NCI-H1048 (cell line): Measurements from ENCODE around the gene FHL2.

Experiments used
- DNase-seq: peaks from one replicate; lab custom pipeline; 2025; lab: John Stamatoyannopoulos, UW

The FHL2 gene

GRCh38 chr2:105421053-105421452 lies 22.2 kb upstream of the FHL2 start:
- DNase-seq, result no peak

- no peak for DNase-seq
Observed at GRCh38 chr2:105418522-105418921, 19.7 kb upstream of the FHL2 start.

GRCh38 chr2:105417857-105418436 lies 19.1 kb upstream of the FHL2 start:
- DNase-seq, result no peak

- no peak for DNase-seq
Observed at GRCh38 chr2:105416156-105416555, 17.3 kb upstream of the FHL2 start.

- no peak for DNase-seq
Observed at GRCh38 chr2:105415007-105415406, 16.2 kb upstream of the FHL2 start.

DNA sequence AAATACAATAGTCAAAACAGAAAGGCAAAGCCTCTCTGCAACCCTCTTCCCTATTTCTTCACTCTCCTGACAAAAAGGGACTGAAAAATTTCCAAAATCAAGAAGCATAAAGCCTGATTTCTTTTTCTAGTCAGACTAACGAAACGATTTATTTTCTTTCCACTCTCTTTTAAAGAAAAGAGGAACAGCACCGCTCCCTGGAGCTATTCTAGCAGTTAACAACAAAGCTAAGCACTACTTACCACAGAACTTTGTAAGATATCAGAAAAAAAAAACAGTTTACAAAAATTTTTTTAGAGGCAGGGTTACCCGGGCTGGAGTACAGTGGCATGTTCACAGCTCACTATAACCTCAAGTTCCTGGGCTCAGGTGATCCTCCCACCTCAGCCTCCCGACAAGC lies 14.4 kb upstream of the FHL2 start:
- DNase-seq, result no peak

DNA sequence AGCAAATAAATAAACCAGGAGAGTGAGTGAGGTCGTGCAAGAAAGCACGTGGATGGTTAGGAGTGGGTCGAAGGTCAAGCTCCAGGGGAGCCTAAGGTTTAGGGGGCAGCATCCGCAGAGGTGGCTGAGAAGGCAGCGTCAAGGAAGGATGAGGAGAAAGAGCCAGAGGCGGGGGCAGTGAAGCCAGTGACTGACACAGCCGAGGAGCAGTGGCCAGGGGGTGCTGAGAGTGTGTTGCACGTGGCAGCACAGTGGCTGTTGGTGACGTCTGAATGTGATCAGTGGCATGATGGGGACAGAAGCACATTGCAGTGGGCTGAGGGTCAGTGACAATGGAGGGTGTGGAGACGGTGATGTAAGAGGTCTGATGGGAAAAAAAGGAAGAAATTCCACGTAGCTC lies 13.7 kb upstream of the FHL2 start:
- no peak for DNase-seq

DNA sequence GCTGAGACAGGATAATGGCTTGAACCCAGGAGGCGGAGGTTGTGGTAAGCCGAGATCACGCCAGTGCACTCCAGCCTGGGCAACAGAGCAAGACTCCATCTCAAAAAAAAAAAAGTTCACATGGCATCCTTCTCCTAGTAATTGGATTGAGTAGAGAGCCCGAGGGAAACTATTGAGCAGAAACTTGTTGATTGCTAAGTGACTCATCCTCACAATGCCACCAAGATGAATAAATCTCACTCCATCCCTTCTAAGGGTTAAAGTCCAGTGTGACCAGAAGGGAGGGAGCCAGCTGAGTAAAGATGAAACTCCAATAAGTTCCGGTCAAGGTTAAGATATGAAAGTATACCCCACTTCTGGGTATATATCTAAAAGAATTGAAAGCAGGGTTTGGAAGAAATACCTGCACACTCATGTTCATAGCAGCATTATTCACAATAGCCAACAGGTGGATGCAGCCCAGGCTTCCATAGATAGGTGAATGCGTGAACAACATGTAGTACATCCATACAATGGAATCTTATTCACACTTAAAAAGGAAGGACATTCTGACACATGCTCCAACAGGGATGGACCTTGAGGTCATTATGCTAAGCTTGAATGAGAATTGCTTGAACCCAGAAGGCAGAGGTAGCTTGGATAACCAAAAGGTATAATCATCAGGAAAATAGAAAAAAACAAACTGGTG lies 13.0 kb upstream of the FHL2 start:
- DNase-seq, result no peak

GRCh38 chr2:105410554-105410953 lies 11.7 kb upstream of the FHL2 start:
- DNase-seq, result no peak

DNA sequence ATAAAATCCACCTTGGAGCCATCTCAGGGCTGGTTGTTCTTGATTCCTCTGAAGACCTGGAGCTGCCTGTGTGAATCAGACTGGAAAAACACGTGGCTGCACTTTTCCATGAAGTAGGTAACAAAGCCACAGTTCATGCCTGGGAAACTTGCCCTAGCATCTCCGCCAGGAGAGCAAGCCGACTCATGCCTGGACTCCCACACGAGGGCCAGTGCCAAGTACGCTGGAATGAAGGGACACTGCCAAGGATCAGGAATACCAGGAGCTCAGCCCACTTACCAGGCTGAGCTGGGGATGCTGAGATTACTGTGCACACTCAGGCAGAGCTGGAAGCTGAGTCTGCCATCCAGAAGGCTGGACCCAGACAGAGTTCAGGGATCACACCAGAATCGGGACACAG lies 10.9 kb upstream of the FHL2 start:
- DNase-seq, result no peak

DNA sequence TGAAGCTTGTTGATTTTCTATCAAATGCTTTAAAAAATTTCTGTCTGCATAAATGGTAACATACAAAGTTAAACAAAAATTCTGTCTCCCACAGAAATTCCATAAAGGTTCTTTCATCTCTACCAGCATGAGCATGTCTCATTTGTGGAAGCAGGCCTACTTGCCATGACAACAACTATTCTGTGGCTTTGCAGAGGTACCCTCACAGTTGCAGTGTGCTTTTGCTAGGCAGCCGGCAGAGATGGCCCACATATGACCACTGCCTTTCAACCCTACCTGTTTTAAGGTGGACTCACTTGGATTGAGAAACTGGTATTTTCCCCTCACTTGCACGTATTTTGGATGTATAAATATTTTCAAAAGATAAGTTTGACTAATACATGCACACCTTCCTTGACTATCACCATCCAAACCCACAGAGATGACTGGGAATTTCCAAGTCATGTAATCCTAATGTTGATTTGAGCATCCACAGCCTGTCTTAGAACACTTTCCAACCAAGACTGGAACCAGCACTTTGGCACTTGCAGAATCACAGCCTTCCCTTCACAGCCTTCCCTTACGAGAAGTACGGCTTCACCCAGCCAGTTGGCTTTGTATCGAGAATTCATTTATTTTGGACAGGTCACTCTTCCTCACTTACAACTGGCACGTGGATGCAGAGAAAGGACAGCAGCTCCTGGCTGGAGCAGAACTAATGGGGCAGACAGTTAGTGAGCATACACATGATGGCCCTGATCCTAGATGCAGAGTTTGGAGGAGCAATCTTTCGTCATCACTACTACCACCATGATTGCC lies 9.3 kb upstream of the FHL2 start:
- no peak for DNase-seq

DNA sequence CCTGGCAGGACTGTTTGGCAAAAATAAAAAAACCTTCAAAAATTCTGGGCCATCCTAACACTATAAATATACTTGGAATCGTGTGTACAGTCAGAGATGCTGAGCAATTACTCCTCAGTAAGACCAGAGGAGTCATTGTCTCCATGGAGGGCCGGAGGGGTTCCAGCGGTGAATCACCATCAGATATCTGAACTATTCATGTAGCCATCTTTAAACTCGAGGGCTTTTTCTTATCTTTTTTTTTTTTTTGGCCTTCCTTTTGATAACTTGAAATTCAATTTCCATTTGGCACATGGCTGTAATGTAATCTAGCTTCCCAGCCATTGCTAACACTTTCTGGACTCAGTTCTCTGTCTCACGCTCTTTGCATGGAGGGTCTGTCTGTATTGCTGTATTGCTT lies 7.4 kb upstream of the FHL2 start:
- no peak for DNase-seq

GRCh38 chr2:105405291-105405690 lies 6.4 kb upstream of the FHL2 start:
- no peak for DNase-seq

DNA sequence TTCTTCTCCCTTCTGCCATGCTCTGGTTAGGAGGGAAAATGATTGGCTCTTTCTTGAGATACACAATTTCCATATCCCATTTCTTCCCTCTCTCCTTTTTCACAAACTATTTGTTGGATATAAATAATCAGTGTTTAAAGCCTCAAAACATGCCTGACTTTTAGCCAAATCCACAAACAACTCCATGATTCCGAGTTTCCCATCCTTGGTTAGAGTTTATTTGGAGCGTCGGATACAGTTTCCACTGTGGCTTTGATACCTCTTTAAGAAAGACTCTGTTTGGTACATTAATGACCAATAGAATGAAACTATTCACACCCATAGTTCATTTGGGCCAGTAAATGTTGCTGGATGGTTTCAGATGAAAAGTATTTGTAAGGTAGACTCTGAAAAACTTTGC lies 5.9 kb upstream of the FHL2 start:
- DNase-seq, result no peak

DNA sequence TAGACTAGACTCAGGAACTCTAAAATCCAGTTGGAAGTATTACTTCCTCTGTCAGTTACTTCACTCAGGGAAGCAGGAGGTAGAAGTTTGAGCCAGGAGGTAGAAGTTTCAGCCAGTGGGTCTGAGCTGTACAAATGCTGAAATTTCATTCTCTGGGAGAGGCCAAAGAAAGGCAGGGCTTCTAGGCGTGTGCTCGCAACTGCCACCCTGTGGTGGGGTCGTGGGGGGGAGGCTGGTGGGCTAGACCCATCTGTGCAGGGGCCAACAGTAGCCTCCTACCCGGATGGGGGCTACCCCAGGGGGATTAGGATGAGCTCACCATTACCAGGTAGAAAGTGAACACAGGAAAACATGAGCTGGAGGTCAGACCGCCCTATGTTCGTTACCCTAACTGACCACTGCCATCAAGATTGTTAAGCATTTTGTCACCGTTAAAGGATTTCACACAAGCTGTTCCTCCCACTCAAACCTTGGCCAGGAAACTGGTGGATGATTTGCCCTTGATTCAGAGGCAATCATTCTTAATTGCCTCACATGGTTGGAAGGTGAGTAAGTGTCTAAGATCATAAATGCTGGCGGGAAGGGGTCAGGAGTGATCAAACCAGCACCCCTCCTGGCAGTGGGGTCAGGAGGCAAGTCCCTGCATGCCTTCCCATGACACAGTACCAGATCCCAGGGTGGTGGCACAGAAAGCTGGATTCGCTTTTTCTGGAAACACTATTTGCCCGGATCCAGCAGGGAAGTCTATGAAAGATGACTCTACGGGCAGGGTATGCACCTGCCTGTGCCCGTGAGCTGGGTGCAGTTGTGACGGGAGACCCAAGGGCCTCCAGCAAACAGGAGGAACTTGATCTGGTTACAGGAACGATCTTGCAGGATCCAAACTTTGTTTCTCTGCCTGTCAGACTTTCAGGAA lies 5.2 kb upstream of the FHL2 start:
- no peak for DNase-seq

DNA sequence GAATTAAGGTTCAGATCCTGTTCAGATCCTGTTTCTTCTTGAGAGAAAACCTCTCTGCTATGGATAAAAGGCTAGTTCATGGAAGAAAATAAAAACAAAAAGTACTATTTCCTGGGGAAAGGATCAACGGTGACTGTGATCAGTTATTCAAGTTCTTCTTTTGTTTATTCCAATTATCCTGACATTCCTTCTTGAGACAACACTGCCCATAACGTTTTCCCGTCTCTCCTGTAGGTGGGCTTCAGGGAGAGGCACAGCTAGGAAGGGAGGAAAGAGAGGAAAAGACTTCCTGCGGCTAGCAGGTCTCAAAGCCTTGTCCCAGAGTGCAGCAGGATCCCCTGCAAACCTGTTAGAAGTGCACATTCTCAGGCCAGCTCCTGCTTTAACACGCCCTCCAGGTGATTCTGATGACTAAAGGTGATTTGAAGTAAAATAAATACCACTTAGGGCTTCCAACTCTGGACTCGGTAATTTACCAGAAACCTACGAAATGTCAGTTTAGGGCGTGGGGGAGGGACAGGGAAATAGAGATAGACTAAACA lies 4.5 kb upstream of the FHL2 start:
- DNase-seq, result no peak

DNA sequence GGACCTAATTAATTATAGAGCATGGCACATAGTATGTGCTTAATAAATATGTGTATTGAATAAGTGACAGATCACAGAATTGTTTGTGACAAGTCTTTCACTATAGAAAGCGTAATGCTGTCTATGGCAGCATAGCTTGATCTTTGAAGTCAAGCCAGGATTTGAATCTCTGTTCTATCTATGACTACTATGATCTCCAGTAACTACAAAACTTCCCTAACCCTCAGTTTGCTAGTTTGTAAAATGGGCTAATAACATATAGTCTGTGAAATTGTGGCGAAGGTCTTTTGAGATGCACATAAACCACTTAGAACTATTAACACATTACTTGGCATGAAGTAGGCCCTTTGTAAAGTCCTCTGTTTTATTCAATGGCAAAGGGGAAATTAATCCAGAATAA lies 4.0 kb upstream of the FHL2 start:
- DNase-seq, result no peak

- no peak for DNase-seq
Observed at GRCh38 chr2:105401867-105402266, 3.0 kb upstream of the FHL2 start.

DNA sequence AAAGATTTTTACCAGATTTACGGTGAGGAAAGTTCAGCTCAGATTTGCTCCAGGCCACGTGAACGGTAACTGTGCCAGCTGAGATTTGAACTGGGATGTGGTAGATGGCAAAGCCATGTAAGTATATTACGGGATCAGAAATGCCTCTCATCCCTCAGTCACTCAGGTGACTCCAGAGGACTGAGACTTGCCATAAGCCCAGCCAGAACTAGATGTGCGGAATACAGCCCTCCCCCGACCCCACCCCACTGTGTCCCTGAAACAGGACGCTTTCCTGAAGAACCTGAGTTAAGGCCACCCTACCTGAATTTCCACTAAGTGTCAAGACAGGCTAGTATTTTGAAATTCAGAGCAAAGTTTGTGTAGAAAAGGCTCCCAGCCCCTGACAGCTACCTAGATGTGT lies 1.3 kb upstream of the FHL2 start:
- DNase-seq, result no peak

DNA sequence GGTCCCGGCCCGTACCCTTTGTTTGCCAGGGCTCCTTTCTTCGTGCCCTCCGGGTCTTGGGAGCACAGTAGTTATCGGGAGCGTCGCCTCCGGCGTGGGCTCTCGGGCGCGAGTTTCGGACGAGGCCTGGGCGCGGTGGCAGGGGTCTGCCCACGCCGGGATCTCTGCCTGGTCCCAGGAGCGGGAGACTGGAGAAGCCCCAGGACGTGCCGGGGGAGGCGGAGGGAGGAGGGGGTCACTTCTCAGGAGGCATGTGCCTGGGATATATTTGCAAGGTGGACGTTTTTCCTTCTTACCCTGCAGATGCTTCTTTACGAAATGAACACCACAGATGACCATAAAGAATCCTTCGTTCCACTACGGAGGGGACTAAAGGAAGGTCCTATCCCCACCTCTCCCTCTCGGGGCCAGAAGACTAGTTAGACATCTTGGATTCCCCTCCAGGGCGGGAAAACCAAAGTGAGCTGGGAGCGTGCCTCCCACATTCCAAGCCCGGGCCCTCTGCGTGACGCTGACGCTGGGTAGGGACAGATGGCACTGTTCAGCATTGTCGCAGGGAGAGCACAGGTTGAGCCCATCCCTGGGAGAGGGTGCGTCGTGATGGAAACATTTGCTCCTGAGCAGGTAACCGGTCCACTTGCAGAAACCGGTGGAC lies 483 bp upstream of the FHL2 start:
- DNase-seq, result no peak

DNA sequence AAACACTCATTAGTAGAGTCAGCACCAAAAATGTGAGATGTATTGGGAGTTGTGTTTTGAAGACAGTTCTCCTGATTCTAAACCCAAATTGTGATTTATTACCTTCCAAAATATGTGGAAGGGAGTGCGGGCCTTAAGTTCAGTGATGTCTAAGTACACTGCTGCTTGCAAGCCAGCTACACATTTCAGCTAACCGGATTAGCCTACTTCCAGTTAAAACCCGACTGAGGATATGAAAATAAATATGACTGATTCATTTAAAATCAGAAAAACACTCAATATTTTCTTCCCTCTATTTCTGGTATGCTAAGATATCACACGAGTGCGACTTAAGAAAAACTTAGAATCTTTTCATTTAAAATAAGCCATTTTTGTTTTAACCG lies 907 bp downstream of the FHL2 start:
- no peak for DNase-seq
